Stimulated activated CD4-positive, alpha-beta T cell treated with anti-CD3 and anti-CD28 coated beads, Interleukin-1b, Interleukin-23, amount 100 ng/mL, for 1 hour (primary cell): ENCODE data around the gene IARS1.

ENCODE experiments used
- DNase-seq, 2 donors: peaks; one replicate each; pipeline ENCODE4 v3.0.0-alpha.2; 2020; ENCODE audit warnings: low read depth in 2 of 2

IARS1 gene

GRCh38 chr9:92295240-92295790 lies 1.8 kb upstream of the IARS1 start:
- no peak for DNase-seq

- no peak for DNase-seq
These were observed 790 bp upstream of the IARS1 start for GRCh38 chr9:92294297-92294676.

- DNase-seq = no peak
These were observed 482 bp downstream of the IARS1 start for GRCh38 chr9:92293075-92293354.

GRCh38 chr9:92292338-92293074 lies 991 bp downstream of the IARS1 start:
- no peak for DNase-seq

GRCh38 chr9:92291577-92291976 lies 1.9 kb downstream of the IARS1 start:
- DNase-seq = no peak

GRCh38 chr9:92290785-92291429 lies 2.6 kb downstream of the IARS1 start:
- no peak for DNase-seq

GRCh38 chr9:92289708-92290390 lies 3.6 kb downstream of the IARS1 start:
- no peak for DNase-seq

GRCh38 chr9:92279302-92279701 lies 14.2 kb downstream of the IARS1 start:
- no peak for DNase-seq

- no peak for DNase-seq
These were observed 15.4 kb downstream of the IARS1 start for GRCh38 chr9:92278110-92278509.

GRCh38 chr9:92276331-92277032 lies 17.0 kb downstream of the IARS1 start:
- no peak for DNase-seq

- no peak for DNase-seq
These were observed 18.0 kb downstream of the IARS1 start for GRCh38 chr9:92275541-92275940.

GRCh38 chr9:92270511-92270910 lies 23.0 kb downstream of the IARS1 start:
- no peak for DNase-seq

GRCh38 chr9:92266486-92266885 lies 27.0 kb downstream of the IARS1 start:
- no peak for DNase-seq

GRCh38 chr9:92265154-92265553 lies 28.3 kb downstream of the IARS1 start:
- no peak for DNase-seq

- no peak for DNase-seq
These were observed 30.4 kb downstream of the IARS1 start for GRCh38 chr9:92263131-92263530.

- DNase-seq = no peak
These were observed 36.2 kb downstream of the IARS1 start for GRCh38 chr9:92257327-92257726.

GRCh38 chr9:92254381-92255337 lies 38.8 kb downstream of the IARS1 start:
- DNase-seq = no peak

GRCh38 chr9:92253656-92254055 lies 39.8 kb downstream of the IARS1 start:
- DNase-seq = no peak

GRCh38 chr9:92247981-92248380 lies 45.5 kb downstream of the IARS1 start:
- DNase-seq = no peak

- no peak for DNase-seq
These were observed 46.2 kb downstream of the IARS1 start for GRCh38 chr9:92247296-92247695.
